ENCODE results near the gene SDS. TPM values are rescaled to one million over a fixed set of nuclear protein-coding genes. Genes with fewer than 3 reads are reported as not detected.

The SDS gene
- total and polyA plus RNA-seq, 2 of the 8 experiments (the other 6 are each of a cell fraction or from before 2014, with no cell fraction given): 0.21 TPM; not detected in 1

DNA sequence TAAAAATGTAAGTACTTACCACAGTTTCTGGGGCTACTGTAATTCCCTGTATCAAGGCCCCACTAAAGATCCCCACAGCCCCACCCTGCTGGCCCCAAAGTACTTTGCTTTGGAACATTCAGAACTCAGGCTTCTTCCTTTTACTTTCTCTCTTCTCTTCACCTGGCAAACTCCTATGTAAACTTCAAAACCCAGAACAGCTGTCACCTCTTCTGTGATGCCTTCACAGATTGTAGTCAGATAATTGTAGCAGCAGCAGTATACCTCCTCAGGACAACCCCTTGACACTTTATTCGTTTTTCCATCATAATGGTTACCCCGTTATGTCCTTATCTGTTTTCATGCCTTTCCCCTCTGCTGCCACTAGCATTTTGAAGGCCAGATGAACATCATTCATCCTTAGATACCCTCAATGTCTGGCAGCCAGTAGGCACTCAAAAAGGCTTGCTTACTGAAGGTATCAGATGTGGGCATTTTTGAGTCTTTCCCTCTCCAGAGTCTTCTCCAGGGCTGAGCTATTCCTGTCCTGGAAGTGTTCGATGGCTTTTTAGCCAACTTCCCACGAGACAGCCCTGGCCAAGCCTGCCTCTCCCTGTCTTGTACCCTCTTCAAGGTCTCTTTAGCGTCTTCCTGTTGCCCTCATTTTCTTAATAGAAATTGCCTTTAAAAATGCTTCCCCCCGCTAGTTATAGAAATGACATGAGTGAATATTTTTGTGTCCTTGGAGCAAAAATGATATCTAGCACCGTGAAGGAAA lies 37.9 kb downstream of the SDS start:
- Histone ChIP-seq H2AFZ (ENCODE audit: low read length) (no peak overlapping the region), H4K20me1 (replicated peaks in 1 of 2; ENCODE audit: control insufficient read depth in 1 of 2, insufficient read depth in 2 of 2, low read length in 2 of 2) (peaks cover 2 to 3% of the 10 kb centered on the region in 2 experiments), H3K4me3 (ENCODE audit: extremely low read depth in 1 of 4, insufficient read depth in 2 of 4, low read depth in 3 of 4, low read length in 4 of 4) (no peak overlapping the region), H4K5ac (ENCODE audit: insufficient read length, low read depth, low read length) (no peak overlapping the region), H3K4me2 (ENCODE audit: insufficient read depth in 1 of 2, low read depth in 2 of 2, low read length in 2 of 2) (no peak overlapping the region), H3K36me3 (ENCODE audit: control insufficient read depth in 2 of 4, insufficient read depth in 4 of 4, low read length in 3 of 4) (no peaks in the 10 kb centered on the region; a peak in 1 of 8 replicates), H2BK5ac (ENCODE audit: low read depth, low read length) (no peak overlapping the region), H2BK120ac (replicated peaks; ENCODE audit: low read depth, low read length) (no peak overlapping the region), H3K23ac (ENCODE audit: insufficient read length) (no peak overlapping the region), H2BK20ac (ENCODE audit: low read length) (no peak overlapping the region), H2BK15ac (ENCODE audit: low read length) (no peak overlapping the region), H3K9ac (replicated peaks in 1 of 4; ENCODE audit: extremely low read depth in 1 of 4, low read depth in 3 of 4, low read length in 3 of 4) (no peak overlapping the region), H2AK5ac (ENCODE audit: low read depth, low read length) (no peak overlapping the region), H3K27ac (ENCODE audit: low read depth, low read length) (no peak overlapping the region), H3K79me1 (ENCODE audit: low read depth, low read length) (peaks cover 3% of the 10 kb centered on the region), H3K14ac (ENCODE audit: insufficient read length) (no peak overlapping the region), H3K18ac (ENCODE audit: extremely low read depth, low read length) (no peak overlapping the region), H3K4me1 (replicated peaks in 1 of 4; ENCODE audit: control insufficient read depth in 3 of 4, insufficient read depth in 4 of 4, low read length in 3 of 4) (no peaks in the 10 kb centered on the region), H3K9me3 (ENCODE audit: insufficient read depth in 2 of 2, low read depth in 1 of 2, low read length in 1 of 2) (no peaks in the 10 kb centered on the region), H3K23me2 (ENCODE audit: low read depth, low read length) (no peaks in the 10 kb centered on the region), H3K56ac (replicated peaks; ENCODE audit: insufficient read length, low read depth, low read length) (no peak overlapping the region), H3K4ac (replicated peaks; ENCODE audit: insufficient read length, low read depth, low read length) (no peak overlapping the region), H4K8ac (ENCODE audit: extremely low read depth, insufficient read depth, low read length) (no peak overlapping the region), H2BK12ac (ENCODE audit: low read depth, low read length) (no peak overlapping the region), H3K27me3 (replicated peaks in 1 of 4; ENCODE audit: control insufficient read depth in 3 of 4, extremely low read depth in 1 of 4, insufficient read depth in 3 of 4, low read length in 3 of 4) (no peaks in the 10 kb centered on the region), H3K79me2 (ENCODE audit: control insufficient read depth in 1 of 2, insufficient read depth in 2 of 2, low read length in 2 of 2) (no peaks in the 10 kb centered on the region), H4K91ac (replicated peaks; ENCODE audit: insufficient read length, low read length) (no peak overlapping the region)
- 87% methylated on average over 7 of the region's 7 CpGs; no CpG with 5 or more reads in 1 of the 2 experiments for WGBS, 2 experiments (ENCODE audit: extremely low coverage in 1 of 2, insufficient coverage in 1 of 2, insufficient read length in 1 of 2, insufficient replicate concordance in 2 of 2, low coverage in 1 of 2, low lambda C conversion rate in 2 of 2, missing lambda C conversion rate in 1 of 2)
- CTCF ChIA-PET (ENCODE audit: partially characterized antibody): interaction anchor here (0.9 to 1.0 kb wide), 2 partner anchors 74 to 96 kb away, joined by 3 read pairs; no protein-coding TSS in a partner anchor
- POLR2A ChIA-PET (ENCODE audit: partially characterized antibody): no interaction called here
- DNase-seq (ENCODE audit: low read depth in 1 of 2, low spot score in 2 of 2): no peak
- FAIRE-seq: no peak
- no peak for TF ChIP-seq RBBP5 (IDR thresholded peaks at IDR 0.05; ENCODE audit: borderline replicate concordance, low read depth, low read length)
- no peak for TF ChIP-seq SP4 (IDR thresholded peaks at IDR 0.05; ENCODE audit: low read length)
